Esophagus muscularis mucosa (tissue), 4 donors: Measurements from ENCODE around the gene LMO3. TPM values are rescaled to one million over a fixed set of nuclear protein-coding genes. Genes with fewer than 3 reads are reported as not detected.
A peak's percentile ranks its signal among the peaks of the same experiment; 100 is the strongest.

Experiments used
- DNase-seq: peaks from one replicate; pipeline ENCODE4 v3.0.0-alpha.2; 2017; ENCODE audit errors: extremely low spot score
- H3K27ac ChIP-seq, 4 donors: fragments of 200-600 bp; sonication (generic); replicated peaks in 1 of 4; 1 replicate in 3 of 4; 2 replicates in 1 of 4; pipeline ENCODE4 v1.5.1; 2016 to 2019; ENCODE audit warnings: mild to moderate bottlenecking in 1 of 4
- H3K27me3 ChIP-seq, 4 donors: fragments of 200-600 bp; sonication (generic); one replicate each; pipeline versions ENCODE4 v1.5.1 to v1.6.0; 2016 to 2019
- H3K36me3 ChIP-seq, 4 donors: fragments of 200-600 bp; sonication (generic); one replicate each; pipeline ENCODE4 v1.5.1; 2016 to 2019
- H3K4me1 ChIP-seq, 4 donors: fragments of 200-600 bp; sonication (generic); one replicate each; pipeline ENCODE4 v1.5.1; 2016 to 2019
- H3K4me3 ChIP-seq, 4 donors: fragments of 200-600 bp; sonication (generic); 1 replicate in 2 of 4; 2 replicates in 2 of 4; pipeline ENCODE4 v1.5.1; 2016 to 2019; ENCODE audit warnings: mild to moderate bottlenecking in 4 of 4, moderate library complexity in 1 of 4
- H3K9me3 ChIP-seq, 4 donors: fragments of 200-600 bp; sonication (generic); 1 replicate in 3 of 4; 2 replicates in 1 of 4; pipeline ENCODE4 v1.5.1; 2016 to 2019
- CTCF ChIP-seq, 3 experiments: fragments of 200-600 bp in 2 of 3; fragments of 450-650 bp in 1 of 3; sonication (generic) in 2 of 3; IDR thresholded peaks; one replicate each; pipeline ENCODE4 v1.5.1; 2017 to 2019; ENCODE audit warnings: antibody characterized with exemption in 3 of 3, mild to moderate bottlenecking in 2 of 3, moderate library complexity in 1 of 3
- EP300 ChIP-seq: sonication (generic); formaldehyde crosslinking; IDR thresholded peaks from one replicate; pipeline ENCODE4 v1.6.1; 2017; ENCODE audit warnings: antibody characterized with exemption
- POLR2A ChIP-seq: fragments of 450-650 bp; IDR thresholded peaks from one replicate; pipeline ENCODE4 v1.6.1; 2017; ENCODE audit warnings: antibody characterized with exemption, moderate library complexity, mild to moderate bottlenecking, low read depth
- POLR2AphosphoS5 ChIP-seq, 2 donors: sonication (generic); formaldehyde crosslinking; IDR thresholded peaks; one replicate each; pipeline ENCODE4 v1.6.1; 2017; ENCODE audit warnings: antibody characterized with exemption in 2 of 2
- WGBS: methylation state at CpG from one replicate; pipeline ENCODE4 v1.1.5; 2018; 5-methylcytosine and 5-hydroxymethylcytosine counted together
- intact Hi-C: fragments of 100-400 bp; cut with DNase I; formaldehyde crosslinking; loops from one replicate; pipeline ENCODE4 v1.15.1; 2023
- total RNA-seq, 4 donors: library from RNA; depleted of rRNA; stranded (reverse); fragments of >200 nt; gene quantifications; one replicate each; pipeline versions ENCODE4 v1.1.0 to v1.2.1, GENCODE V29; 2016

Gene LMO3
- total RNA-seq, 4 donors from 2014 or later, result 66.1 to 152 (median 138) TPM

GRCh38 chr12:16603260-16603915, 2.6 kb downstream of the LMO3 start:
- Histone ChIP-seq H3K4me3 (peak overlapping the region; percentile 53 to 72 (median 63)), H3K36me3 (no peaks in the 10 kb centered on the region), H3K9me3 (no peaks in the 10 kb centered on the region), H3K27me3 (no peaks in the 10 kb centered on the region), H3K4me1 (peaks cover 7 to 52% (median 39%) of the 10 kb centered on the region in 4 donors), H3K27ac (peak overlapping the region; percentile 77 to 86 (median 83))
- no peak for TF ChIP-seq EP300
- TF ChIP-seq POLR2AphosphoS5 (IDR thresholded peaks at IDR 0.05), result peak in 1 of 2 donors; percentile 44
- WGBS, result 85% methylated on average over 5 of the region's 5 CpGs
- DNase-seq, result no peak
- intact Hi-C loops, result no loop called here

- no peaks in the 10 kb centered on the region for H3K27me3 ChIP-seq
- no peak for TF ChIP-seq CTCF (IDR thresholded peaks at IDR 0.05)
- peak in 1 of 2 donors; percentile 43 for TF ChIP-seq POLR2AphosphoS5 (IDR thresholded peaks at IDR 0.05)
- H3K4me3 ChIP-seq, result peak overlapping the region; percentile 19 to 63 (median 50)
- DNase-seq, result no peak
- H3K4me1 ChIP-seq, result peaks cover 7 to 50% (median 33%) of the 10 kb centered on the region in 4 donors
- peak overlapping the region; percentile 77 to 86 (median 83) for H3K27ac ChIP-seq
- intact Hi-C loops, result no loop called here
- H3K36me3 ChIP-seq, result no peaks in the 10 kb centered on the region
- 48% methylated on average over 2 of the region's 2 CpGs for WGBS
- no peaks in the 10 kb centered on the region for H3K9me3 ChIP-seq
Observed at GRCh38 chr12:16602412-16602811, 3.5 kb downstream of the LMO3 start.

GRCh38 chr12:16600525-16600924, 5.4 kb downstream of the LMO3 start:
- TF ChIP-seq POLR2AphosphoS5 (IDR thresholded peaks at IDR 0.05) (peak in 1 of 2 donors; percentile 18), EP300 (no peak)
- H3K4me1 ChIP-seq, result peaks cover 0 to 62% (median 24%) of the 10 kb centered on the region in 4 donors
- peak overlapping the region; percentile 68 to 86 (median 79) for H3K27ac ChIP-seq
- intact Hi-C loops, result no loop called here
- H3K36me3 ChIP-seq, result no peaks in the 10 kb centered on the region
- no peaks in the 10 kb centered on the region for H3K27me3 ChIP-seq
- DNase-seq, result no peak
- 94% methylated on average over 5 of the region's 5 CpGs for WGBS
- no peaks in the 10 kb centered on the region for H3K9me3 ChIP-seq
- peak overlapping the region in 3 of 4 donors; percentile 3 to 63 (median 17) for H3K4me3 ChIP-seq

- DNase-seq, result no peak
- H3K4me3 ChIP-seq, result peak overlapping the region; percentile 12 to 35 (median 26)
Observed at GRCh38 chr12:16599081-16599480, 6.9 kb downstream of the LMO3 start.

GRCh38 chr12:16594797-16595196, 11.2 kb downstream of the LMO3 start:
- H3K4me1 ChIP-seq, result peaks cover 0 to 47% (median 12%) of the 10 kb centered on the region in 4 donors
- TF ChIP-seq POLR2A (no peak), POLR2AphosphoS5 (IDR thresholded peaks at IDR 0.05) (no peak), EP300 (no peak), CTCF (IDR thresholded peaks at IDR 0.05) (no peak)
- H3K27me3 ChIP-seq, result no peaks in the 10 kb centered on the region
- no peaks in the 10 kb centered on the region for H3K36me3 ChIP-seq
- no peaks in the 10 kb centered on the region for H3K9me3 ChIP-seq
- DNase-seq, result no peak
- H3K4me3 ChIP-seq, result no peak overlapping the region
- H3K27ac ChIP-seq, result peak overlapping the region in 2 of 4 donors; percentile 81 to 86
- intact Hi-C loops, result no loop called here

More at GRCh38 chr12:16599081-16599480, 6.9 kb downstream of the LMO3 start:
- Histone ChIP-seq H3K27me3 (no peaks in the 10 kb centered on the region), H3K36me3 (no peaks in the 10 kb centered on the region), H3K9me3 (no peaks in the 10 kb centered on the region), H3K4me1 (peaks cover 0 to 69% (median 22%) of the 10 kb centered on the region in 4 donors), H3K27ac (peak overlapping the region; percentile 68 to 86 (median 79))
- TF ChIP-seq POLR2A, result no peak
- TF ChIP-seq POLR2AphosphoS5 (IDR thresholded peaks at IDR 0.05), result peak in 1 of 2 donors; percentile 83
- WGBS, result 62% methylated on average over 6 of the region's 6 CpGs
- intact Hi-C loops, result no loop called here

- H3K36me3 ChIP-seq, result no peaks in the 10 kb centered on the region
- TF ChIP-seq CTCF (IDR thresholded peaks at IDR 0.05), result no peak
- intact Hi-C loops, result no loop called here
- no peaks in the 10 kb centered on the region for H3K9me3 ChIP-seq
- DNase-seq, result no peak
- peaks cover 0 to 54% (median 18%) of the 10 kb centered on the region in 4 donors for H3K4me1 ChIP-seq
- H3K27ac ChIP-seq, result peak overlapping the region; percentile 15 to 86 (median 52)
- H3K4me3 ChIP-seq, result no peak overlapping the region
- WGBS, result 40% methylated on average over 2 of the region's 2 CpGs
- no peaks in the 10 kb centered on the region for H3K27me3 ChIP-seq
Observed at GRCh38 chr12:16593546-16593945, 12.4 kb downstream of the LMO3 start.
